SK-N-SH treated with all-trans-retinoic acid at 6 μM for 48 hours (cell line): Measurements from ENCODE around the gene TOM1.

Experiments used
- ATAC-seq: fragments of 200-7000 bp; cut with Tn5 transposase; 3 replicates; pipeline ENCODE4 v1.9.1; 2020; ENCODE audit warnings: mild to moderate bottlenecking, moderate library complexity
- ARNTL ChIP-seq: fragments of 450-650 bp; formaldehyde crosslinking; IDR thresholded peaks from 2 replicates; pipeline ENCODE4 v1.5.0; 2020; ENCODE audit warnings: low read depth, mild to moderate bottlenecking, moderate library complexity, borderline replicate concordance
- CREB5 ChIP-seq: fragments of 250-450 bp; sonication (Bioruptor Pico); IDR thresholded peaks from 2 replicates; pipeline ENCODE4 v1.5.1; 2020; ENCODE audit warnings: low read depth, mild to moderate bottlenecking, moderate library complexity
- CSRNP3 ChIP-seq: fragments of 250-450 bp; sonication (Bioruptor Pico); IDR thresholded peaks from 2 replicates; pipeline ENCODE4 v1.5.1; 2021; ENCODE audit warnings: mild to moderate bottlenecking, moderate library complexity
- ESRRG ChIP-seq: fragments of 250-450 bp; sonication (Bioruptor Pico); IDR thresholded peaks from 2 replicates; pipeline ENCODE4 v1.6.1; 2021; ENCODE audit warnings: mild to moderate bottlenecking
- ISL1 ChIP-seq: fragments of 250-450 bp; sonication (Bioruptor Pico); IDR thresholded peaks from 2 replicates; pipeline ENCODE4 v2.1.2; 2022; ENCODE audit warnings: mild to moderate bottlenecking, moderate library complexity
- OSR1 ChIP-seq: fragments of 250-450 bp; sonication (Bioruptor Pico); IDR thresholded peaks from 2 replicates; pipeline ENCODE4 v1.8.0; 2022; ENCODE audit warnings: moderate library complexity, mild to moderate bottlenecking, inconsistent platforms
- PATZ1 ChIP-seq: fragments of 250-450 bp; sonication (Bioruptor Pico); IDR thresholded peaks from 2 replicates; pipeline ENCODE4 v1.8.0; 2020; ENCODE audit warnings: mild to moderate bottlenecking, moderate library complexity, borderline replicate concordance
- POU6F1 ChIP-seq: fragments of 250-450 bp; sonication (Bioruptor Pico); IDR thresholded peaks from 2 replicates; pipeline ENCODE4 v1.8.0; 2021; ENCODE audit warnings: low read depth, mild to moderate bottlenecking, moderate library complexity, borderline replicate concordance
- PPARA ChIP-seq: fragments of 250-450 bp; sonication (Bioruptor Pico); IDR thresholded peaks from 2 replicates; pipeline ENCODE4 v1.5.0; 2020; ENCODE audit warnings: mild to moderate bottlenecking, borderline replicate concordance
- RARB ChIP-seq: fragments of 250-450 bp; sonication (Bioruptor Pico); IDR thresholded peaks from 2 replicates; pipeline ENCODE4 v1.8.0; 2021; ENCODE audit warnings: mild to moderate bottlenecking, moderate library complexity
- TCF4 ChIP-seq: fragments of 250-450 bp; sonication (Bioruptor Pico); IDR thresholded peaks from 2 replicates; pipeline ENCODE4 v1.8.0; 2021; ENCODE audit warnings: mild to moderate bottlenecking, moderate library complexity, borderline replicate concordance
- TOX ChIP-seq: fragments of 250-450 bp; sonication (Bioruptor Pico); IDR thresholded peaks from 2 replicates; pipeline ENCODE4 v1.8.0; 2021; ENCODE audit warnings: mild to moderate bottlenecking, moderate library complexity, borderline replicate concordance
- TSHZ2 ChIP-seq: fragments of 250-450 bp; sonication (Bioruptor Pico); IDR thresholded peaks from 2 replicates; pipeline ENCODE4 v1.5.0; 2020; ENCODE audit warnings: mild to moderate bottlenecking, moderate library complexity
- ZC3H10 ChIP-seq: fragments of 250-450 bp; sonication (Bioruptor Pico); IDR thresholded peaks from 2 replicates; pipeline ENCODE4 v1.5.1; 2021; ENCODE audit warnings: mild to moderate bottlenecking, moderate library complexity
- ZFP3 ChIP-seq: fragments of 250-450 bp; sonication (Bioruptor Pico); IDR thresholded peaks from 2 replicates; pipeline ENCODE4 v1.5.0; 2020; ENCODE audit warnings: mild to moderate bottlenecking, moderate library complexity
- ZFP30 ChIP-seq: fragments of 450-650 bp; formaldehyde crosslinking; IDR thresholded peaks from 2 replicates; pipeline ENCODE4 v1.5.0; 2022; ENCODE audit warnings: mild to moderate bottlenecking, moderate library complexity
- ZNF565 ChIP-seq: fragments of 450-650 bp; formaldehyde crosslinking; conservative IDR thresholded peaks from 2 replicates; pipeline ENCODE4 v1.5.0; 2020; ENCODE audit warnings: low read depth, mild to moderate bottlenecking, moderate library complexity
- ZNF70 ChIP-seq: fragments of 450-650 bp; formaldehyde crosslinking; IDR thresholded peaks from 2 replicates; pipeline ENCODE4 v1.5.0; 2020; ENCODE audit warnings: mild to moderate bottlenecking, moderate library complexity
- ZNF8 ChIP-seq: fragments of 450-650 bp; formaldehyde crosslinking; IDR thresholded peaks from 2 replicates; pipeline ENCODE4 v1.5.0; 2020; ENCODE audit warnings: mild to moderate bottlenecking, moderate library complexity

Gene TOM1

GRCh38 chr22:35324067-35324466 is 24.4 kb downstream of the TOM1 start:
- no peak for ATAC-seq
- TF ChIP-seq TCF4 (CRISPR knock-in tag) (no peak), RARB (no peak), ZNF8 (CRISPR knock-in tag) (no peak), TSHZ2 (CRISPR knock-in tag) (no peak), ISL1 (CRISPR knock-in tag) (no peak), PATZ1 (no peak), CREB5 (CRISPR knock-in tag) (no peak), ZNF70 (CRISPR knock-in tag) (no peak), ZFP3 (no peak), ARNTL (CRISPR knock-in tag) (no peak), TOX (no peak), CSRNP3 (CRISPR knock-in tag) (no peak), POU6F1 (CRISPR knock-in tag) (no peak), ZNF565 (CRISPR knock-in tag) (no peak)
- TF ChIP-seq, all 23 proteins: peak for 0

GRCh38 chr22:35324762-35325161 is 25.1 kb downstream of the TOM1 start:
- ATAC-seq = no peak
- TF ChIP-seq POU6F1 (CRISPR knock-in tag) (no peak), TOX (no peak), ZNF8 (CRISPR knock-in tag) (no peak), ESRRG (no peak), RARB (no peak), PATZ1 (no peak), OSR1 (CRISPR knock-in tag) (no peak), CREB5 (CRISPR knock-in tag) (no peak), ZC3H10 (CRISPR knock-in tag) (no peak), PPARA (CRISPR knock-in tag) (no peak), ZFP30 (CRISPR knock-in tag) (no peak), ARNTL (CRISPR knock-in tag) (no peak), CSRNP3 (CRISPR knock-in tag) (no peak), ISL1 (CRISPR knock-in tag) (no peak), ZNF70 (CRISPR knock-in tag) (no peak), ZNF565 (CRISPR knock-in tag) (no peak)
